ENCODE results near the gene PRKACG.
"Not testable (repeated sequence)": the region's sequence is repeated elsewhere in the genome, so short reads cannot be mapped to it uniquely, and the experiment has no call there.

The PRKACG gene

DNA sequence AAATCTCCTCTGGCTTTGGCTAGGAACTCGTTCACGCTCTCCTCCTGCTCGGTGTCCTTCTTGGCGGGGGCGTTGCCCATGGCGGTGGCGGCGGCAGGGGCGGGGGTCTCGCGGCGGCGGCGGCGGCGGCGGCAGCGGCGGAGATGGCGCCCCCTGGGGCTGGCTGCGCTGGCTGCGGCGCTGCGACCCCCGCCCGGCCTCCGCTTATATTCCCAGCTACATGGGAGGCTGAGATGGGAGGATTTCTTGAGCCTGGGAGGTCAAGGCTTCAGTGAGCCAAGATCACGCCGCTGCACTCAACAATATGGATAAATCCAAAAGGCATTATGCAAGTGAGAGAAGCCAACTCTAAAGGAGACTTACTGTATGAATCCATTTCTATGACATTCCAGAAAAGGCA is at the start of gene PRKACG:
Gene PRKACG, minus strand, starts transcription at position 101 of the 400 bp plus-strand sequence. Its CDS starts 21 bp downstream, at position 80.
- DNase-seq = no peak

GRCh38 chr9:69062195-69062594 is 48.3 kb upstream of the PRKACG start:
- DNase-seq = no peak

GRCh38 chr9:69060766-69061165 is 46.9 kb upstream of the PRKACG start:
- no peak for DNase-seq

DNA sequence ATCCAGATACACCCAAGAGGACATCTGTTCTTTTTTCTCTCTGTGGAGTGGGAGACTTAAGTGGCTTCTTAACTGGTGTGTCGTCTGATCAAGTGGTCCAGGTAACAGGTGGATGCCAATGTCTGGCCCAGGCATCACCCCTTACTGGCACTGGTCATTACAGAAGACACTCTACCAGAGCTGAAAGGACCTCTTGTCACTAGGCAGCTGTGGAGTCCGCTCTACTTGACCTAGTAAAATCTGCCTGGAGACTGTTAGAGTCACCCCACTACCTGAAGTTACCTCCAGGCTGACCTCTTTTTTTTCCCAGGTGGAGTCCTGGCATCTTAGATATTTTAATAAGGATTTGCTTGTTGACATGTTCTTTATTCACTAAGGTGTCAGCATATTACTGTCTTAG is 44.2 kb upstream of the PRKACG start:
- no peak for DNase-seq

DNA sequence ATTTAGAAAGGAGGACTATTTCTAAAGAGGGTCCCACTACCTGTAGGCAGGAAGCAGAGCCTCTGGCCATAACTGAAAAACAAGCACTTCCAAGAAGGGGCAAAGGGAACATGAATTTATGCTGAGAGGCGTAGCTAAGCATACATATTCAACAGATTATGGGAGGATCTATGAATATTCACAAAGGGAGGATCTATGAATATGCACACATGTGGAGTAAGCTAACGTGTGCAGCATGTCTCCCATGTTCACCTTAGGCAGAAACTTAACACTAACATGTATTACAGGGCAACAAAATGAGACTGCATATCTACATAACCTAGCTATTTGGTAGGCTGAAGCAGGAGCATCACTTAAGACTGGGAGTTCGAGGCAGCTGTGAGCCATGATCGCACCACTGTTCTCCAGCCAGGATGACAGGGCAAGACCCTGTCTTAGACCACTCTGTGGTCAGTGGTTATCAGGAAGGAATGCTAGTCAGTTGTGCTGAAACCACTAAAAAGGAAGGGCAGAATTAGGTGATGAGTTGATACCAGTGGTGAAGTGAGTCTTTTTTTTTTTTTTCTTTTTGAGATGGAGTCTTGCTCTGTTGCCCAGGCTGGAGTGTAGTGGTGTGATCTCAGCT is 42.4 kb upstream of the PRKACG start:
- DNase-seq = no peak

DNA sequence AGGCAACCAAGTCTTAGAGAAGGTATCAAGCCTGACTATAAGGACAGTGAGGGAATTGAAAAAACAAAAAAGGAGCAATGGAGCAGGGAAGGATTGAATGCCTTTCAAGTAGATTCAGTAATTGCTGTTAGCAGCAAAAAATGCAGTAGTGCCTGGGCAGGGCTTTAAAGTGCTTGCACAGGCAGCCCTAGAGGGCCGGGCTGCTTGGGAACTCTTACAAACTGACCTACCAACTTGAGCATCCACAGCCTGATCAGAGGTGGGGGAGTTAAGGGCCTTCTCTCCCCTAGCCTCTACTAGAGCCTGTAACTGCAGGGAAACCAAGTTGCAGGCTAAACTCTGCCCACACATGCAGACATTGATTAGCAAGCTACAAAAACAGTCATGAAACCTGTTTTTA is 41.1 kb upstream of the PRKACG start:
- no peak for DNase-seq

DNA sequence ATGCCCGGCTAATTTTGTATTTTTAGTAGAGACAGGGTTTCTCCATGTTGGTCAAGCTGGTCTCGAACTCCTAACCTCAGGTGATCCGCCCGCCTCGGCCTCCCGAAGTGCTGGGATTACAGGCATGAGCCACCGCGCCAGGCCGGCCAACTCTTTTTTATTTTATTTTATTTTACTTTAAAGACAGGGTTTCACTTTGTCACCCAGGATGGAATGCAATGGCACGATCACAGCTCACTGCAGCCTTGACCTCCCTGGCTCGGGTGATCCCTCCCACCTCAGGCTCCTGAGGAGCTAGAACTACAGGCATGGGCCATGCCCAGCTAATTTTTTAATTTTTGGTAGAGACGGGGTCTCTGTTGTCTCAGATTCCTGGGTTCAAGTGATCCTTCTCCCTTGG is 37.0 kb upstream of the PRKACG start:
- not testable (repeated sequence) for DNase-seq

DNA sequence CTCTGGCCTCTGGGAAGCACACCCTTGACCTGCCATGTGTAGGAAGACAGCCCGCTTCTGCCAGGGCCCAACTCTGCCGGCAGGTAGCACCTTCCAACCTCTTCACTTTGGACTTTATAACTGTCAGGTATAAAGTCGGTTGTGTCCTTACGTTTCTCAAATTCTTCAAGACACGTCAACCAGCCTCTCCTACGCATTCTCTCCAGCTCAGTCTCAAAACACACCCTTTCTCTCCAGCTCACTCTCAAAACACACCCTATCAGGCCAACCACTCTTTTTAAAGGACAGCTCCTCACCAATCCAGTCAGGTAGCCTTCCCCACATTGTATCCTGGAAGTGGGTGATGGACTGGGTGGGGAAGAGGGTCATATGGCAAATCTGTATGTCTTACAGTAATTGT is 35.2 kb upstream of the PRKACG start:
- DNase-seq = no peak

GRCh38 chr9:69047371-69047770 is 33.5 kb upstream of the PRKACG start:
- DNase-seq = no peak

- DNase-seq = no peak
These were observed 32.8 kb upstream of the PRKACG start for GRCh38 chr9:69046723-69047122.

DNA sequence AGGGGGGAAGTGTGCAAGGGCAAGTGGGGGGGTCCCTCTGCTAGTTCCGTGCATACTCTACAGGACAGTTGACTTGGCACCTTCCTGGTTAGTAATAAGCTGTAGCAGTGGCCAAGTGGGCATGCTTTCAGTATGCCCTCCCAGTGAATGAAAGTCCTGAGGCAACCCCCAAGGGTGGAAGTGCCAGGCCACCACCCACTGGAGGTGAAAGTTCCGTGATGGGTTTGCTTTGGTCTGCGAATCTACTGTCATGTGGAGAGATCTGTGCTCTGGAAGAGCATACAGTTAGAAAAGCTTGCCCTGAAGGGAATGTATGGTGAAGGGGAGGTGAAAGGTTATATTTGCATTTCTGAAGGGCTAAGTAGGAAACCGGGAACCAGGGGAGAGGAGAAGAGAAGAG is 31.9 kb upstream of the PRKACG start:
- DNase-seq = no peak

GRCh38 chr9:69044240-69045219 is 30.6 kb upstream of the PRKACG start:
- peak; percentile 28 for DNase-seq

DNA sequence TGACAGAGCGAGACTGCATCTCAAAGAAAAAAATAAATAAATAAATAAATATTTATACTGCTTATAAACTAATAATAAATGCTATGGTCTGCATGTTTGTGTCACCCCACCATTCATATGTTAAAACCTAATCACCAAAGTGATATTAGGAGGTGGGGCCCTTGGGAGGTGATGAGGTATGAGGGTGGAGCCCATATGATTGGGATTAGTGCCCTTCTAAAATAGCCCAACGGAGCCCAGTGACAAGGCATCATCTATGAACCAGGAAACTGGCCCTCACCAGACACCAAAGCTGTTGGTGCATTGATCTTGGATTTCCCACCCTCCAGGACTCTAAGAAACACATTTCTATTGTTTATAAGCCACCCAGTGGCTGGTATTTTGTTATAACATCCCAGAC is 26.7 kb upstream of the PRKACG start:
- DNase-seq = no peak

GRCh38 chr9:69036799-69037198 is 22.9 kb upstream of the PRKACG start:
- DNase-seq = no peak

- no peak for DNase-seq
These were observed 22.4 kb upstream of the PRKACG start for GRCh38 chr9:69036309-69036708.

DNA sequence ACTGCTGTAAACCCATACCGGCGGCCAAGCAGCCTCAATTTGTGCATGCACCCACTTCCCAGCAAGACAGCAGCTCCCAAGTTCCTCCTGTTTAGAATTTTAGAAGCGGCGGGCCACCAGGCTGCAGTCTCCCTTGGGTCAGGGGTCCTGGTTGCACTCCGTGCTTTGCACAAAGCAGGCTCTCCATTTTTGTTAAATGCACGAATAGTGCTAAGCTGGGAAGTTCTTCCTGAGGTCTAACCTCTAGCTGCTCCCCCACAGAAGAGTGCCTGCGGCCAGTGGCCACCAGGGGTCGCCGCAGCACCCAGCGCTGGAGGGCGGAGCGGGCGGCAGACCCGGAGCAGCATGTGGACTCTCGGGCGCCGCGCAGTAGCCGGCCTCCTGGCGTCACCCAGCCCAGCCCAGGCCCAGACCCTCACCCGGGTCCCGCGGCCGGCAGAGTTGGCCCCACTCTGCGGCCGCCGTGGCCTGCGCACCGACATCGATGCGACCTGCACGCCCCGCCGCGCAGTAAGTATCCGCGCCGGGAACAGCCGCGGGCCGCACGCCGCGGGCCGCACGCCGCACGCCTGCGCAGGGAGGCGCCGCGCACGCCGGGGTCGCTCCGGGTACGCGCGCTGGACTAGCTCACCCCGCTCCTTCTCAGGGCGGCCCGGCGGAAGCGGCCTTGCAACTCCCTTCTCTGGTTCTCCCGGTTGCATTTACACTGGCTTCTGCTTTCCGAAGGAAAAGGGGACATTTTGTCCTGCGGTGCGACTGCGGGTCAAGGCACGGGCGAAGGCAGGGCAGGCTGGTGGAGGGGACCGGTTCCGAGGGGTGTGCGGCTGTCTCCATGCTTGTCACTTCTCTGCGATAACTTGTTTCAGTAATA is 21.8 kb upstream of the PRKACG start, which contains the start of gene FXN:
Gene FXN, plus strand, starts transcription at position 315 of the 871 bp plus-strand sequence. Its CDS starts 31 bp downstream, at position 346.
- peak; percentile 89 for DNase-seq

GRCh38 chr9:69034071-69034470 is 20.2 kb upstream of the PRKACG start:
- DNase-seq = no peak

DNA sequence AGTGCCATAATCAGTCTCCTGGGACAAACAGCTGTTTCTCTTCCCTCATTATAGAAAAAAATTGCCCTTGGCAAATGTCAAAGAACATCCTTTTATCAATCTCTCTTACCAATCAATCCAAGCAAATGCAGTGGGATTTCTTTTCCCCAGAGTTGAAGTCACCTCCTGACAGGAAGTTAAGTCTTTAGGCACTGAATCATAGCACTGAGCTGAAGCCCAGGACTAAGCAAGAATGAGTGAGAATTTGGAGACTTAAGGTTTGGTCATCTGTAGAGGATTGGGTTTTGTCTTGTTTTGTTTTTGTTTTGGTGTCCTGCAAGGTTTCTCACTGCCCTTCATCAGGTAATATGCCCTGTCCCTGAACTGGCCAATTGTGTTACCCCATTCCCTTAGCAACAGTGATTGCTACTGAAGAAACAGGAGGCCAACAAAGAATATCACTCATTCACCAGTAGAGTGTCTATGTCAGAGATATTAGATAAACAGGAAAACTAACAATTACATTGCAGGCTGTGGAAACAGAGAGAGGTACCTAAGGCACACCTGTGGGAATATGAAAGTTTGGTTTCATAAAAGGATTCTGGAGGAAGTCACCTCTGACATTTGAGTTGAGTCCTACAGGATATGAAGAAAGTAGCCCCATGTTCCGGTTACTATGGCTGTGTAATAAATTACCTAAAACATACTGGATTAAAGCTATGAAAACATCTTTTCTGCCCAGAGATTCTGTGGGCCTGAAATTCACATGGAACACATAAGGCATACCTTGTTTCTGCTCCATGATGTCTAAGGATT is 17.1 kb upstream of the PRKACG start:
- DNase-seq = no peak

GRCh38 chr9:69029535-69029934 is 15.6 kb upstream of the PRKACG start:
- no peak for DNase-seq

GRCh38 chr9:69028754-69029153 is 14.8 kb upstream of the PRKACG start:
- DNase-seq = no peak

DNA sequence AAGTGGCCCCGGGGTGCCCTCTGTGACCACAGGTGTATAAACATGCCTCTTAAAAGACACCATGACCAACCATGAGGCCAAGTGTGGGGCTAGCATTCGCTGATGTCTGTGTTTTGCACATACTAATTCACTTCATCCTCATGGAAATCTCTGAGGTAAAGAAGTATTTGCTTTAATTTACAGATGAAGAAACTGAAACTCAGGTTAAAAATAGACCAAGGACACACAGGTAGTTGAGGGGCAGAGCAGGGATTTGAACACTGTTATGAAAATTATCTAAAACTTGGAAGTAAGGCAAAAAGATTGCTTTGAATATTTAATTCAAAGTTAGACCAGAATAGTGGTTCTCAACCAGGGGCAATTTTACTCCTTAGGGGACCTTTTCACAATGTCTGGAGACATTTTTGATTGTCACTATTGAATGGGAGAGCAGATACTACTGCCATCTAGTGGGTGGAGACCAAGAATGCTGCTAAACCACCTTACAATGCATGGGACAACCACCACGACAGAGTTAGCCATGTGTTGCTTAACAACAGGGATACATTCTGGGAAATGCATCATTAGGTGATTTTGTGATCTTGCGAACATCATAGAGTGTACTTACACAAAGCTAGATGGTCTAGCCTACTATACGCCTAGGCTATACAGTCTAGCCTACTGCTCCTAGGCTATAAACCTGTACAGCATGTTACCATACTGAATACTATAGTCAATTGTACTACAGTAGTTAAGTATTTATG is 13.6 kb upstream of the PRKACG start:
- peak; percentile 79 for DNase-seq
